HL-60/S4 treated with retinoic acid at 250 ng/mL for 4 days and 3 days (cell line): ENCODE measurements around the gene SMCR8.
"Not testable (repeated sequence)": the region's sequence is repeated elsewhere in the genome, so short reads cannot be mapped to it uniquely, and the experiment has no call there.

Experiments used
- in situ Hi-C: fragments of 300-500 bp; cut with MboI; formaldehyde crosslinking; loops from 2 replicates; pipeline ENCODE4 v1.7.0; 2022; ENCODE audit warnings: low sequenced_read_pairs

The SMCR8 gene

GRCh38 chr17:18314731-18315561 is at the start of gene SMCR8, which contains the start of gene TOP3A:
SMCR8 (plus strand) TSS chr17:18315293; CDS start chr17:18315790, 497 bp downstream.
TOP3A (minus strand) TSS chr17:18314994; CDS start chr17:18314778, 216 bp downstream.
- in situ Hi-C loops: no loop called here

- in situ Hi-C loops: no loop called here
Observed at GRCh38 chr17:18267366-18267765, 47.7 kb upstream of the SMCR8 start.

GRCh38 chr17:18267927-18268711 is 47.0 kb upstream of the SMCR8 start:
- in situ Hi-C loops: no loop called here

- in situ Hi-C loops: no loop called here
Observed at GRCh38 chr17:18270046-18270931, 44.8 kb upstream of the SMCR8 start.

- in situ Hi-C loops: no loop called here
Observed at GRCh38 chr17:18277076-18277475, 38.0 kb upstream of the SMCR8 start.

GRCh38 chr17:18278867-18279266 is 36.2 kb upstream of the SMCR8 start:
- in situ Hi-C loops: no loop called here

- in situ Hi-C loops: no loop called here
Observed at GRCh38 chr17:18280249-18280648, 34.8 kb upstream of the SMCR8 start.

GRCh38 chr17:18280766-18281371 is 34.2 kb upstream of the SMCR8 start:
- in situ Hi-C loops: no loop called here

- in situ Hi-C loops: no loop called here
Observed at GRCh38 chr17:18281788-18282187, 33.3 kb upstream of the SMCR8 start.

- in situ Hi-C loops: no loop called here
Observed at GRCh38 chr17:18285296-18285695, 29.8 kb upstream of the SMCR8 start.

- in situ Hi-C loops: no loop called here
Observed at GRCh38 chr17:18291718-18292540, 23.2 kb upstream of the SMCR8 start.

GRCh38 chr17:18298061-18298460 is 17.0 kb upstream of the SMCR8 start:
- in situ Hi-C loops: not testable (repeated sequence)

- in situ Hi-C loops: no loop called here
Observed at GRCh38 chr17:18300725-18301480, 14.2 kb upstream of the SMCR8 start.

GRCh38 chr17:18303206-18303605 is 11.9 kb upstream of the SMCR8 start:
- in situ Hi-C loops: not testable (repeated sequence)

GRCh38 chr17:18309202-18309601 is 5.9 kb upstream of the SMCR8 start:
- in situ Hi-C loops: no loop called here

GRCh38 chr17:18314059-18314730 is 898 bp upstream of the SMCR8 start:
- in situ Hi-C loops: no loop called here

- in situ Hi-C loops: no loop called here
Observed at GRCh38 chr17:18315562-18315922, 449 bp downstream of the SMCR8 start.

- in situ Hi-C loops: no loop called here
Observed at GRCh38 chr17:18315961-18316360, 868 bp downstream of the SMCR8 start.
